ENCODE results near the gene PKD1.

- no peak for TF ChIP-seq CTCF (IDR thresholded peaks at IDR 0.05 in 2 of 3, conservative IDR thresholded peaks at IDR 0.05 in 1 of 3; ENCODE audit: borderline replicate concordance in 1 of 3, insufficient read depth in 1 of 3, low read depth in 2 of 3, low read length in 2 of 3)
- no peak for TF ChIP-seq EZH2 (IDR thresholded peaks at IDR 0.05)
- TF ChIP-seq EZH2phosphoT487 (IDR thresholded peaks at IDR 0.05; ENCODE audit: borderline replicate concordance), result no peak
- TF ChIP-seq CEBPB (IDR thresholded peaks at IDR 0.05; ENCODE audit: low read depth), result no peak
- no peak for TF ChIP-seq POLR2A (IDR thresholded peaks at IDR 0.05; ENCODE audit: borderline replicate concordance, extremely low read depth, insufficient read depth, insufficient read length)
- TF ChIP-seq FOSL1 (IDR thresholded peaks at IDR 0.05; ENCODE audit: low read depth), result no peak
- TF ChIP-seq RAD21 (IDR thresholded peaks at IDR 0.05; ENCODE audit: low read depth), result no peak
- no peak for TF ChIP-seq POLR2AphosphoS5 (IDR thresholded peaks at IDR 0.05; ENCODE audit: low read depth, low read length)
- no peak for TF ChIP-seq ATF3 (IDR thresholded peaks at IDR 0.05)
- no peak for TF ChIP-seq ZFX (IDR thresholded peaks at IDR 0.05)
These were observed 59.4 kb downstream of the PKD1 start for GRCh38 chr16:2076072-2076865.

Data from HCT116 (cell line).